Bronchial epithelial cell (primary cell): ENCODE results near the gene SLC2A10. TPM values are rescaled to one million over a fixed set of nuclear protein-coding genes. Genes with fewer than 3 reads are reported as not detected.

Experiments used
- DNase-seq: peaks from one replicate; pipeline ENCODE4 v3.0.0-alpha.2; 2010; ENCODE audit warnings: low read depth
- FAIRE-seq: peaks from 2 replicates; lab custom pipeline; 2011; peaks lifted over from hg19 to GRCh38; lab: Jason Lieb, UNC
- H3K27me3 ChIP-seq: 2 replicates; pipeline ENCODE4 v1.5.1; 2011; ENCODE audit warnings: low read length; ENCODE audit not compliant: control insufficient read depth, insufficient read depth
- H3K36me3 ChIP-seq: 2 replicates; pipeline ENCODE4 v1.5.1; 2011; ENCODE audit warnings: low read length; ENCODE audit not compliant: control insufficient read depth, insufficient read depth
- H3K4me3 ChIP-seq: 2 replicates; pipeline ENCODE4 v1.5.1; 2011; ENCODE audit warnings: mild to moderate bottlenecking, low read depth, low read length, control low read depth
- CTCF ChIP-seq: IDR thresholded peaks from 2 replicates; pipeline ENCODE4 v1.5.1; 2011; ENCODE audit warnings: mild to moderate bottlenecking, moderate library complexity, low read length, control low read depth, inconsistent platforms; ENCODE audit not compliant: insufficient read depth, severe bottlenecking
- total RNA-seq: library from RNA; depleted of rRNA; stranded (reverse); fragments of >200 nt; gene quantifications from 2 replicates; pipeline ENCODE4 v1.2.1, GENCODE V29; 2014

The SLC2A10 gene
- total RNA-seq, 1 donor from 2014 or later = 19.2 TPM

- no peak for TF ChIP-seq CTCF
- DNase-seq = no peak
- FAIRE-seq = no peak
- Histone ChIP-seq H3K27me3 (no peaks in the 10 kb centered on the region), H3K36me3 (no peaks in the 10 kb centered on the region), H3K4me3 (no peak overlapping the region)
Observed at GRCh38 chr20:46757135-46757534, 47.7 kb downstream of the SLC2A10 start.

- FAIRE-seq (no peak), DNase-seq (peak; percentile 46)
- Histone ChIP-seq H3K4me3 (no peak overlapping the region), H3K27me3 (no peaks in the 10 kb centered on the region), H3K36me3 (no peaks in the 10 kb centered on the region)
- peak; percentile 88 for TF ChIP-seq CTCF
Observed at GRCh38 chr20:46757754-46758678, 48.6 kb downstream of the SLC2A10 start.

GRCh38 chr20:46758929-46759669 lies 49.6 kb downstream of the SLC2A10 start:
- no peaks in the 10 kb centered on the region for H3K36me3 ChIP-seq
- no peaks in the 10 kb centered on the region for H3K27me3 ChIP-seq
- no peak for TF ChIP-seq CTCF
- FAIRE-seq (no peak), DNase-seq (no peak)
- H3K4me3 ChIP-seq = no peak overlapping the region

- H3K4me3 ChIP-seq = no peak overlapping the region
- no peak for FAIRE-seq
Observed at GRCh38 chr20:46761566-46761965, 52.1 kb downstream of the SLC2A10 start.

GRCh38 chr20:46764068-46764467 lies 54.6 kb downstream of the SLC2A10 start:
- FAIRE-seq (peak; percentile 23), DNase-seq (no peak)
- no peak for TF ChIP-seq CTCF
- Histone ChIP-seq H3K27me3 (no peaks in the 10 kb centered on the region), H3K36me3 (no peaks in the 10 kb centered on the region), H3K4me3 (no peak overlapping the region)

More at GRCh38 chr20:46761566-46761965, 52.1 kb downstream of the SLC2A10 start:
- no peak for TF ChIP-seq CTCF
- Histone ChIP-seq H3K27me3 (no peaks in the 10 kb centered on the region), H3K36me3 (no peaks in the 10 kb centered on the region)
- no peak for DNase-seq
